NT2/D1 (cell line): ENCODE results near the gene SKAP1.
"Not testable (repeated sequence)": the region's sequence is repeated elsewhere in the genome, so short reads cannot be mapped to it uniquely, and the experiment has no call there.

Source experiments
- DNase-seq: peaks from one replicate; pipeline ENCODE4 v3.0.0-alpha.2; 2011; ENCODE audit warnings: low read depth, low spot score
- H3K27me3 ChIP-seq: 2 replicates; pipeline ENCODE4 v1.6.0; 2011; ENCODE audit warnings: mild to moderate bottlenecking; ENCODE audit not compliant: insufficient read length, insufficient read depth
- H3K36me3 ChIP-seq: 2 replicates; pipeline ENCODE4 v1.6.1; 2011; ENCODE audit warnings: mild to moderate bottlenecking, low read length, mixed read lengths; ENCODE audit not compliant: insufficient read depth, insufficient read length
- H3K4me1 ChIP-seq: 2 replicates; pipeline ENCODE4 v1.5.1; 2011; ENCODE audit not compliant: insufficient read depth, insufficient read length
- H3K4me3 ChIP-seq: 2 replicates; pipeline ENCODE4 v1.5.1; 2011; ENCODE audit warnings: low read depth; ENCODE audit not compliant: insufficient read length
- H3K9ac ChIP-seq: 2 replicates; pipeline ENCODE4 v1.6.0; 2011; ENCODE audit warnings: low read depth; ENCODE audit not compliant: insufficient read length
- H3K9me3 ChIP-seq: 2 replicates; pipeline ENCODE4 v1.5.1; 2011; ENCODE audit warnings: mild to moderate bottlenecking, low read length; ENCODE audit not compliant: insufficient read depth
- SUZ12 ChIP-seq: IDR thresholded peaks from 2 replicates; pipeline ENCODE4 v1.6.1; 2011; ENCODE audit not compliant: insufficient read length, insufficient read depth; ENCODE audit errors: extremely low read depth
- YY1 ChIP-seq: IDR thresholded peaks from 2 replicates; pipeline ENCODE4 v1.6.1; 2011; ENCODE audit not compliant: insufficient read length, insufficient read depth
- ZNF274 ChIP-seq: IDR thresholded peaks from 2 replicates; pipeline ENCODE4 v1.6.1; 2011; ENCODE audit warnings: mild to moderate bottlenecking, low read depth, low read length

The SKAP1 gene

DNA sequence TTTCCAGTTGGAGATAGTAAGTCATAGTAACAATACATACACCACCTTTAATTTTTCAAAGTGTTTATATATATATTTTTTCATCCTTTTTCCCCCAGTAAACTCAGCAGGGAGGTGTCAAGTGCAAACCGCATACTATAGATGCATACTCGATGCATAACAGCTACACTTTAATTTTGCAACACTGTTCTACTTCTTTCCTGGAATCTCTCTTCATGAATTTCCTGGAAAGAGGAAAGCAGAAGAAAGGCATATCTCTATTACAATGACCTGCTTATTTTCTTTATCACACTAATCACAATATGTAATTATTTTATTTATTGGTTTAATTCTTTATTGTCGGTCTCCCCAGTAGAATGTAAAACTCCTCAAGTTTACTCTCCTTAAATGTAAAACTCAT lies 182.4 kb downstream of the SKAP1 start:
- no peaks in the 10 kb centered on the region for H3K4me1 ChIP-seq
- H3K36me3 ChIP-seq = no peaks in the 10 kb centered on the region
- no peak for DNase-seq

DNA sequence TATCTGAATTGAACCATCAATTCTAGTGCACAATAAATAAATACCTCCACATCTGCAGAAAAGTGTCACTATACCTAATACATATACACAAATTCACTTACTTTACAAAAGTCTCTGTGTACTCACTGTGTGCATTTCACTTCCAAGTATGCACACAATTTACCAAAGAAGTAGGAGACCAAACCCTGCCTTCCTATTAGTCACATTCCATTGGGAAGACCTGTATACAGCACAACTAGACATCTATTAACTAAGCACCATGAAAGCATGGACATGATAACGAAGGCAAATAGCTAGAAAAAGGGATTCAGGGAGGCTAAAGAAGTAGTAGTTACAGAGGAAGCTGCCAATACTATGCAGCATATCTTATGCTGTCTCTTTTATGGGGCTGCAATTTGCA lies 183.0 kb downstream of the SKAP1 start:
- H3K36me3 ChIP-seq = no peaks in the 10 kb centered on the region
- H3K4me1 ChIP-seq = no peaks in the 10 kb centered on the region
- TF ChIP-seq YY1 (no peak), SUZ12 (no peak), ZNF274 (no peak)
- no peaks in the 10 kb centered on the region for H3K27me3 ChIP-seq
- H3K9me3 ChIP-seq = no peaks in the 10 kb centered on the region
- no peak for DNase-seq
- no peak overlapping the region for H3K4me3 ChIP-seq
- H3K9ac ChIP-seq = no peak overlapping the region

More for the DNA sequence above, 182.4 kb downstream of the SKAP1 start:
- no peaks in the 10 kb centered on the region for H3K9me3 ChIP-seq
- H3K9ac ChIP-seq = no peak overlapping the region
- TF ChIP-seq ZNF274 (no peak), YY1 (no peak), SUZ12 (no peak)
- H3K27me3 ChIP-seq = no peaks in the 10 kb centered on the region
- H3K4me3 ChIP-seq = no peak overlapping the region

GRCh38 chr17:48246612-48247011 lies 183.4 kb downstream of the SKAP1 start:
- H3K4me1 ChIP-seq = no peaks in the 10 kb centered on the region
- no peaks in the 10 kb centered on the region for H3K27me3 ChIP-seq
- TF ChIP-seq ZNF274 = no peak
- no peak for TF ChIP-seq YY1
- no peak for TF ChIP-seq SUZ12
- DNase-seq = no peak
- no peaks in the 10 kb centered on the region for H3K36me3 ChIP-seq
- no peak overlapping the region for H3K4me3 ChIP-seq
- H3K9ac ChIP-seq = no peak overlapping the region
- no peaks in the 10 kb centered on the region for H3K9me3 ChIP-seq

GRCh38 chr17:48245465-48246033 lies 184.5 kb downstream of the SKAP1 start:
- not testable (repeated sequence) for H3K27me3 ChIP-seq, DNase-seq, H3K4me3 ChIP-seq, H3K9ac ChIP-seq, H3K4me1 ChIP-seq, H3K36me3 ChIP-seq, H3K9me3 ChIP-seq

- Histone ChIP-seq H3K9ac (no peak overlapping the region), H3K9me3 (no peaks in the 10 kb centered on the region), H3K4me3 (no peak overlapping the region), H3K4me1 (no peaks in the 10 kb centered on the region), H3K27me3 (no peaks in the 10 kb centered on the region), H3K36me3 (no peaks in the 10 kb centered on the region)
- no peak for TF ChIP-seq YY1
- TF ChIP-seq SUZ12 = no peak
- no peak for TF ChIP-seq ZNF274
- no peak for DNase-seq
These were observed 185.2 kb downstream of the SKAP1 start for GRCh38 chr17:48244814-48245213.

GRCh38 chr17:48244121-48244711 lies 185.8 kb downstream of the SKAP1 start:
- H3K4me1 ChIP-seq = no peaks in the 10 kb centered on the region

DNA sequence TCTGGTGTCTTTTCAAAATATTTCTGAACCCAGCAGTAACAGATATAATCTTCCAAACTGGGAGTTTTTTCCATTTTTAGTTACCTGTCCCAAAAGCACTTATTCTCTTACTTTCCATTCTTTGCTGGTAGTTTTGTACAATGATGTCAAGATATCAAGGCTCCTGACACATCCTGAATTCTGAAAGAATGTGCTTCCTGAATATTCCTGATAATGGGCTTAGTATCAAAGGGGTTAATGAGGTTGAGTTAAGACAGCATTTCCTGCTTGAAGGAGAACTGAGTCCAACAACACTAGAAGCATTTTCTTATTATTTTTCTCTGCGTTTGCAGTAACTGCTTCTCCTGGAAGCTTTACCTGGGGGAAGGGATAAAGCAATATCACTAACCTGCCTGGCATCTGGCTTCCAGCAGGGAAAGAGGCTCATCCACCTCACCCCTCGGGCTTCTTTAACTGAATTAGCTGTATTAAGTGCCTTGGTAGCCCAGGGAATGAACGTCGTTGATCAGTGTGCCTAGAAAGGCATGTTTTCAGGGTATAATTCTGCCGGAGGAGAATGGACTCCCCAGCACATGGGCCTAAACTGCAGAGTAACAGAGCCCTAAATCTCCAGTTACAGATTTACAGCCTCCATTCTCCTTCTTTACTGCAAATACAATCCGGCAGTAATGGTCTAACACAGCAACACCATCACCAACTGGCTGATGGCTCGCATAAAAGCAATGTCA lies 188.1 kb downstream of the SKAP1 start:
- Histone ChIP-seq H3K4me3 (no peak overlapping the region), H3K9ac (no peak overlapping the region), H3K27me3 (no peaks in the 10 kb centered on the region), H3K36me3 (no peaks in the 10 kb centered on the region), H3K4me1 (no peaks in the 10 kb centered on the region), H3K9me3 (no peaks in the 10 kb centered on the region)
- DNase-seq = no peak
- TF ChIP-seq YY1 = no peak
- TF ChIP-seq SUZ12 = no peak
- TF ChIP-seq ZNF274 = no peak

More at GRCh38 chr17:48244121-48244711, 185.8 kb downstream of the SKAP1 start:
- Histone ChIP-seq H3K27me3 (no peaks in the 10 kb centered on the region), H3K4me3 (no peak overlapping the region), H3K36me3 (no peaks in the 10 kb centered on the region), H3K9ac (no peak overlapping the region), H3K9me3 (no peaks in the 10 kb centered on the region)
- no peak for DNase-seq
- TF ChIP-seq YY1 = no peak
- TF ChIP-seq SUZ12 = no peak
- TF ChIP-seq ZNF274 = no peak
